GM19351 (cell line): ENCODE measurements around the gene PRKCH.

ENCODE experiments used
- ATAC-seq: cut with Tn5 transposase; IDR thresholded peaks from one replicate; pipeline ENCODE4 v1.9.1; 2021; ENCODE audit warnings: mild to moderate bottlenecking, moderate library complexity; ENCODE audit not compliant: unreplicated experiment

PRKCH gene

GRCh38 chr14:61561657-61562276 is 240.4 kb downstream of the PRKCH start:
- ATAC-seq: no peak

GRCh38 chr14:61562321-61563161 is 241.2 kb downstream of the PRKCH start:
- ATAC-seq: no peak

GRCh38 chr14:61563162-61563511 is 241.8 kb downstream of the PRKCH start:
- ATAC-seq: no peak

- no peak for ATAC-seq
Observed at GRCh38 chr14:61563880-61564617, 242.7 kb downstream of the PRKCH start.

- ATAC-seq: no peak
Observed at GRCh38 chr14:61564618-61565091, 243.3 kb downstream of the PRKCH start.

GRCh38 chr14:61565181-61565580 is 243.8 kb downstream of the PRKCH start:
- ATAC-seq: no peak

- ATAC-seq: no peak
Observed at GRCh38 chr14:61565836-61566536, 244.6 kb downstream of the PRKCH start.

GRCh38 chr14:61566537-61567225 is 245.3 kb downstream of the PRKCH start:
- no peak for ATAC-seq

GRCh38 chr14:61567838-61568571 is 246.6 kb downstream of the PRKCH start:
- peak; percentile 11 for ATAC-seq

GRCh38 chr14:61568572-61569011 is 247.2 kb downstream of the PRKCH start:
- peak; percentile 84 for ATAC-seq

GRCh38 chr14:61569308-61569707 is 247.9 kb downstream of the PRKCH start:
- no peak for ATAC-seq

- ATAC-seq: no peak
Observed at GRCh38 chr14:61569812-61570548, 248.6 kb downstream of the PRKCH start.

- no peak for ATAC-seq
Observed at GRCh38 chr14:61570549-61571290, 249.3 kb downstream of the PRKCH start.

GRCh38 chr14:61571917-61572316 is 250.5 kb downstream of the PRKCH start:
- no peak for ATAC-seq

- ATAC-seq: no peak
Observed at GRCh38 chr14:61573321-61573720, 251.9 kb downstream of the PRKCH start.

GRCh38 chr14:61573748-61574513 is 252.6 kb downstream of the PRKCH start:
- no peak for ATAC-seq

GRCh38 chr14:61574514-61574807 is 253.1 kb downstream of the PRKCH start:
- no peak for ATAC-seq

- no peak for ATAC-seq
Observed at GRCh38 chr14:61575126-61575525, 253.7 kb downstream of the PRKCH start.
